Prostate gland (tissue), 2 donors: ENCODE measurements around the gene NFAM1. TPM values are rescaled to one million over a fixed set of nuclear protein-coding genes. Genes with fewer than 3 reads are reported as not detected.
A peak's percentile ranks its signal among the peaks of the same experiment; 100 is the strongest.

ENCODE experiments used
- DNase-seq: peaks from one replicate; pipeline ENCODE4 v3.0.0-alpha.2; 2019; ENCODE audit warnings: low spot score
- H3K27ac ChIP-seq, 2 donors: fragments of 200-600 bp; sonication (generic); 2 replicates each; pipeline ENCODE4 v1.5.1; 2017 to 2019
- H3K27me3 ChIP-seq: fragments of 200-600 bp; sonication (generic); replicated peaks from 2 replicates; pipeline ENCODE4 v1.5.1; 2019; ENCODE audit not compliant: insufficient read depth
- H3K36me3 ChIP-seq, 2 donors: fragments of 200-600 bp; sonication (generic); 1 replicate in 1 of 2; 2 replicates in 1 of 2; pipeline versions ENCODE4 v1.5.1 to v1.8.1; 2017 to 2019
- H3K4me1 ChIP-seq: fragments of 200-600 bp; sonication (generic); replicated peaks from 2 replicates; pipeline ENCODE4 v1.5.1; 2019
- H3K4me3 ChIP-seq, 2 donors: fragments of 200-600 bp; sonication (generic); 2 replicates each; pipeline ENCODE4 v1.5.1; 2017 to 2019
- H3K9me3 ChIP-seq: fragments of 200-600 bp; sonication (generic); 2 replicates; pipeline ENCODE4 v1.5.1; 2017
- CTCF ChIP-seq, 4 experiments: fragments of 200-600 bp in 2 of 4; fragments of 450-650 bp in 2 of 4; sonication (generic) in 2 of 4; IDR thresholded peaks; 1 replicate in 3 of 4; 2 replicates in 1 of 4; pipeline ENCODE4 v1.5.1; 2016 to 2019; ENCODE audit warnings: antibody characterized with exemption in 4 of 4, mild to moderate bottlenecking in 2 of 4, moderate library complexity in 2 of 4
- POLR2A ChIP-seq: fragments of 450-650 bp; IDR thresholded peaks from one replicate; pipeline ENCODE4 v1.6.1; 2016; ENCODE audit warnings: antibody characterized with exemption, mild to moderate bottlenecking
- POLR2AphosphoS5 ChIP-seq: sonication (generic); formaldehyde crosslinking; IDR thresholded peaks from one replicate; pipeline ENCODE4 v1.6.1; 2017; ENCODE audit warnings: antibody characterized with exemption
- WGBS: methylation state at CpG from one replicate; pipeline ENCODE4 v1.1.5; 2018; 5-methylcytosine and 5-hydroxymethylcytosine counted together
- intact Hi-C: fragments of 100-400 bp; cut with DNase I; formaldehyde crosslinking; loops from one replicate; pipeline ENCODE4 v1.14.2; 2022
- total RNA-seq, 2 donors: library from RNA; depleted of rRNA; stranded (reverse); fragments of >200 nt; gene quantifications; one replicate each; pipeline ENCODE4 v1.1.0, GENCODE V29; 2016

The NFAM1 gene
- total RNA-seq, 2 donors from 2014 or later = 0.36 to 2.4 TPM

DNA sequence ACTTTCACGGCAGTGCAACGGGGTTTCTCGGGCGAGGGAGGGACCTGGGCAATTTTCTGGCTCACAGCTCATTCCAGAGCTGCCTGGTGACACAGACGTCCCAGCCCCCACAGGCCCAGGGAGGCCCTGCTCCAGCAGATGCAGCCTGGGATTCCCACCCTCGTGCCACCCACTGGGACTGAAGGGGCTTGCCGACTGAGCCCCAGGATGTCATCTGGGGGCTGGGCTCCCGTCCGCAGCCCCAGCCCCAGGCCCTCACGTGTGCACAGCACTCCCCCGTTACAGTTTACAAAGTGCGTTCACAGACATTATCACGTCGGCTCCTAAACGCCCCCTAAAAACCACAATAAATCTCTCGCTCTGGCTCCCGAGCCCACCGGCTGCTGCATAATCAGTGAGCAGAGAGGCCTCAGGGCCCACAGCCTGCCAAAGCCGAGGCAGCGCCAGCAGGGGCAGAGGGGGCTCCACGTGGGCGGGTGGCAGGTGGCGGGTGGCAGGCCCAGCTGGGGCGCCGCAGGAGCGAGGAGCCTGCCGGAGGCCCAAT lies 84.8 kb downstream of the NFAM1 start:
- no peak for DNase-seq
- Histone ChIP-seq H3K36me3 (no peaks in the 10 kb centered on the region), H3K27me3 (no peaks in the 10 kb centered on the region), H3K9me3 (no peaks in the 10 kb centered on the region), H3K4me1 (no peaks in the 10 kb centered on the region), H3K4me3 (no peak overlapping the region), H3K27ac (no peak overlapping the region)
- WGBS = 70% methylated on average over 20 of the region's 27 CpGs
- no peak for TF ChIP-seq CTCF (IDR thresholded peaks at IDR 0.05)
- no peak for TF ChIP-seq POLR2AphosphoS5
- TF ChIP-seq POLR2A = no peak
- intact Hi-C loops = no loop called here

- intact Hi-C loops = no loop called here
- Histone ChIP-seq H3K36me3 (no peaks in the 10 kb centered on the region), H3K27me3 (no peaks in the 10 kb centered on the region), H3K27ac (no peak overlapping the region), H3K4me3 (no peak overlapping the region), H3K9me3 (no peaks in the 10 kb centered on the region), H3K4me1 (no peaks in the 10 kb centered on the region)
- no peak for DNase-seq
- WGBS = 79% methylated on average over 8 of the region's 8 CpGs
- TF ChIP-seq POLR2A = no peak
- no peak for TF ChIP-seq POLR2AphosphoS5
- no peak for TF ChIP-seq CTCF (IDR thresholded peaks at IDR 0.05)
Observed at GRCh38 chr22:42346722-42347121, 85.5 kb downstream of the NFAM1 start.

- Histone ChIP-seq H3K4me1 (no peaks in the 10 kb centered on the region), H3K27ac (no peak overlapping the region), H3K4me3 (no peak overlapping the region), H3K36me3 (no peaks in the 10 kb centered on the region), H3K9me3 (no peaks in the 10 kb centered on the region), H3K27me3 (no peaks in the 10 kb centered on the region)
- TF ChIP-seq CTCF (IDR thresholded peaks at IDR 0.05) (no peak), POLR2AphosphoS5 (no peak), POLR2A (no peak)
- intact Hi-C loops = no loop called here
- DNase-seq = no peak
- 89% methylated on average over 2 of the region's 4 CpGs for WGBS
Observed at GRCh38 chr22:42345458-42345857, 86.7 kb downstream of the NFAM1 start.

DNA sequence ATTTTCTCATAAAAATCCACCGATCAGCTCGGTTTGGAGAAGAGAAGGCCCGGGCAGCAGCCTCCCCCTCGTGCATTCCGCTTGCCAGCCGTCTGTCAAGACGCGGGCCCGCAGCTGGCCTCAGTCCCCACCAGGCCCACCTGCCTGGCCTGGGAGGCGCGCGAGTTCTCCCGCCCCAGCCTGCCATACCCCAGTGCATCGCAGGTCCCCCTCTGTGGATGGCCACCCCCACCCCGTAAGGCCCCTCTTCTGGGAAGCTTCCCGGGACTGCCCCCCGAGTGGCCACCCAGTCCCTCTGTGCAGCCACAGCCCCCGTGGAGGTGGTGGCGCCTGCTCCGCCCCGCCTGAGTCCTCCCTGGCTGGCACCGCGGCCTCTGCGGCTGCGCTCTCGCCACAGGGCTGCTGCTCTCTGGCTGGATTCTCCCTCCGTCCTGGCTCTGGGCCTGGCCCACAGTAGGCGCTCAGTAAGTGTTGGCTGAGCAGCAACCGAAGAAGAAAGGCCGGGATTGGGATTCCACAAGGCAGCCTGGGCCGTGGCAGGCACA lies 87.8 kb downstream of the NFAM1 start:
- Histone ChIP-seq H3K9me3 (no peaks in the 10 kb centered on the region), H3K36me3 (no peaks in the 10 kb centered on the region), H3K27me3 (no peaks in the 10 kb centered on the region), H3K27ac (peak overlapping the region; percentile 76 to 78), H3K4me3 (peak overlapping the region; percentile 30 to 39), H3K4me1 (no peaks in the 10 kb centered on the region)
- intact Hi-C loops = loop anchor here (5.0 kb wide), 1 partner anchor 72 kb away; the partner anchor contains the start of gene TCF20
- DNase-seq = peak; percentile 60
- no peak for TF ChIP-seq CTCF (IDR thresholded peaks at IDR 0.05)
- TF ChIP-seq POLR2A = peak; percentile 34
- peak; percentile 41 for TF ChIP-seq POLR2AphosphoS5
- WGBS = 13% methylated on average over 31 of the region's 31 CpGs

GRCh38 chr22:42343531-42344081 lies 88.6 kb downstream of the NFAM1 start:
- Histone ChIP-seq H3K4me3 (peak overlapping the region; percentile 39 to 43), H3K27me3 (no peaks in the 10 kb centered on the region), H3K36me3 (no peaks in the 10 kb centered on the region), H3K27ac (peak overlapping the region; percentile 76 to 78), H3K9me3 (no peaks in the 10 kb centered on the region), H3K4me1 (no peaks in the 10 kb centered on the region)
- DNase-seq = no peak
- intact Hi-C loops = loop anchor here (5.0 kb wide), 1 partner anchor 71 kb away; the partner anchor contains the start of gene TCF20
- WGBS = 0% methylated on average over 19 of the region's 97 CpGs
- TF ChIP-seq POLR2A = no peak
- TF ChIP-seq CTCF (IDR thresholded peaks at IDR 0.05) = no peak
- TF ChIP-seq POLR2AphosphoS5 = no peak
